Stromal cell of bone marrow (primary cell): ENCODE data around the gene SHC3.
"Not testable (repeated sequence)": the region's sequence is repeated elsewhere in the genome, so short reads cannot be mapped to it uniquely, and the experiment has no call there.

Experiments
- DNase-seq: peaks from one replicate; pipeline ENCODE4 v3.0.0-alpha.2; 2012; ENCODE audit warnings: low read depth

The SHC3 gene, protein sequence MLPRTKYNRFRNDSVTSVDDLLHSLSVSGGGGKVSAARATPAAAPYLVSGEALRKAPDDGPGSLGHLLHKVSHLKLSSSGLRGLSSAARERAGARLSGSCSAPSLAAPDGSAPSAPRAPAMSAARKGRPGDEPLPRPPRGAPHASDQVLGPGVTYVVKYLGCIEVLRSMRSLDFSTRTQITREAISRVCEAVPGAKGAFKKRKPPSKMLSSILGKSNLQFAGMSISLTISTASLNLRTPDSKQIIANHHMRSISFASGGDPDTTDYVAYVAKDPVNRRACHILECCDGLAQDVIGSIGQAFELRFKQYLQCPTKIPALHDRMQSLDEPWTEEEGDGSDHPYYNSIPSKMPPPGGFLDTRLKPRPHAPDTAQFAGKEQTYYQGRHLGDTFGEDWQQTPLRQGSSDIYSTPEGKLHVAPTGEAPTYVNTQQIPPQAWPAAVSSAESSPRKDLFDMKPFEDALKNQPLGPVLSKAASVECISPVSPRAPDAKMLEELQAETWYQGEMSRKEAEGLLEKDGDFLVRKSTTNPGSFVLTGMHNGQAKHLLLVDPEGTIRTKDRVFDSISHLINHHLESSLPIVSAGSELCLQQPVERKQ

GRCh38 chr9:89177944-89178829, at the start of gene SHC3:
TSS of gene SHC3 (minus strand) at chr9:89178818. CDS start at chr9:89178460, 358 bp downstream.
- DNase-seq: no peak

- no peak for DNase-seq
These were observed 47.4 kb upstream of the SHC3 start for GRCh38 chr9:89225991-89226471.

DNA sequence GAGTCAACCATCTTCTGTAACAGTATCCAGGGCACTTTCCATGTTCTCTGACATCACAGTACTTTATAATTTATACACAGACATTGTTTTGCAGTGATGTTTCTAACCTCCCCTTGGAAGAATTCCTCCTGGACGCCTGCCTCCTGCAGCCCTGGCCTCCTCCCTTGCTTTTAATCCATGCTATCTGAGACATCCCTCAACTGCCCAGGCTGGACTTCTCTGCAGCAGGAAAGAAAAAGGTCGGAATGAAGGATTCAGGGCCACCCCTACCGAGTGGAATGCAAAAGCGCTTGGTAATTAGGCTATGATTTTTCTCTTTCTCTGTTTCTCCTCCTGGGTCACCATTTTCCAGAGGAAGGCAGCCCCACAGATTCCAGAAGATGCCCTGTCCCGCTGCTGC, 47.0 kb upstream of the SHC3 start:
- no peak for DNase-seq

DNA sequence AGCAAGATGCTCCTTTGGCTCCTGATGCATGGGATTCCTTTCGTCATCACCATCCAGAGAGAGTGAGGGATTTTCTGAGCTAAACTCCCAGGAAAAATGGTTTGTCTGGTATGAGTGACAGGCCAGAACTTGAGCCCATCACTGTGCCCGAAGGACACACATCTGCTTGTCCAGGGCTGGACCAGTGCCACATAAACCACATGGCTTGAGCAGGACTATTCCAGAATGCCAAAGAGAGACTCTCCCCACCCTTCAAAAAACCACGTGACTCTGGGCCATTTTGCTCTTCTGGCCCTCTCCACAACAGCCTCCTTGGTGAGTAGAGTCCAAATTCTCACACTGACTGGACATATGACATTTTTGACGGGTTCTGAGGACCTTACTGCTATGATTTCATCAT, 46.4 kb upstream of the SHC3 start:
- no peak for DNase-seq

DNA sequence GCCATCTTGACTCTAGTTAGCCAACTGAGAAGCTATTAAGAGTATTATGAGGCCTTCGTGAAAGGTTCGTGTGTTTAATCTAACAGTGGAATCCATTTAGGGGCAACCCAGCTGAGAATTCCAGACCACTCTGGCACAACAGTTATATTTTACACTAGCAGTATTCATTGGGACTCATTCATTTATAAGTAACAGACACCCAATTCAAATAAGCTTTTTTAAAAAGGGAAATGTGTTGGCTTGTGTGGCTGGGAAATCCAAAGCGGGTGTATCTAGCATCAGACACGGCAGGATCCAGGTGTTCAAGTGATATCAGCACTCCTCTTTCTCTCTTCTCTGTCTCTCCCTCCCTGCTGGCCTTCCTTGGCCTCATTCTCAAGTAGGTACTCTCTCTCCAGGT, 46.0 kb upstream of the SHC3 start:
- DNase-seq: no peak

- no peak for DNase-seq
These were observed 44.9 kb upstream of the SHC3 start for GRCh38 chr9:89223396-89223977.

- DNase-seq: no peak
These were observed 41.0 kb upstream of the SHC3 start for GRCh38 chr9:89219637-89220036.

GRCh38 chr9:89218040-89218928, 39.7 kb upstream of the SHC3 start:
- no peak for DNase-seq

GRCh38 chr9:89215342-89215741, 36.7 kb upstream of the SHC3 start:
- DNase-seq: no peak

DNA sequence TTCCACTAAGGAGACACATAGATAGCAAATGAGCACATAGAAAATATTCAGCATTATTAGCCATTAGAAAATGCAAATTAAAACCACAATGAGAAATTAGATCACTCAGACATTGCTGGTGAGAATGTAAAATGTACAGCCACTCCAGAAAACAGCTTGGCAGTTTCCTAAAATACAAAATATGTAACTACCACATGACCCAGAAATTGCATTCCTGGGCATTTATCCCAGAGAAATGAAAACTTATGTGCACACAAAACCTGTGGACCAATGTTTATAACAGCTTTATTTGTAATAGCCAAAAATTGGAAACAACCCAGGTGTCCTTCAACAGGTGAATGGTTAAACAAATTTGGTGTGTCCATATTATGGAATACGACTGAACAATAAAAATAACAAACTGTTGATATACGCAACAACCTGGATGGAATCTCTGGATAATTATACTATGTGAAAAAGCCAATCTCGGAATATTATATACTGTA, 34.8 kb upstream of the SHC3 start:
- no peak for DNase-seq

DNA sequence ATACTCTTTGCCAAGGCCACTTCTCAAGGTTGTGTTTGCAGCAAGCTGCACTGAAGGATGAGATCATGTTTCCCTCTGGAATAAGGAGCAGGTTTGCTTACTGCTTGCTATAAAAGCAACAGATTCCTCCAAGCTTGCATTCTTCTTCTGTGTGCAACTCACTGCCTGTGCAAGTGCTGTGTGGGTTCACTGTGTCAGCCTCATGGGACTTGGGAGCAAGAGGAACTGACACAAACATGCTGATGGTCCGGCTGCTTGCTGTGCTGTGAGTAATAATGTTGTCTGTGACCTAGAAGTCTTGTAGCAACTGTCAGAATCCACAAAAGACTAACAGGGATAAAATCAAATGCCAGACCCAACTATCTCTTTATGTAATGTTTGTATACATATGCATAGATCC, 33.6 kb upstream of the SHC3 start:
- no peak for DNase-seq

- DNase-seq: not testable (repeated sequence)
These were observed 30.7 kb upstream of the SHC3 start for GRCh38 chr9:89209311-89209710.

DNA sequence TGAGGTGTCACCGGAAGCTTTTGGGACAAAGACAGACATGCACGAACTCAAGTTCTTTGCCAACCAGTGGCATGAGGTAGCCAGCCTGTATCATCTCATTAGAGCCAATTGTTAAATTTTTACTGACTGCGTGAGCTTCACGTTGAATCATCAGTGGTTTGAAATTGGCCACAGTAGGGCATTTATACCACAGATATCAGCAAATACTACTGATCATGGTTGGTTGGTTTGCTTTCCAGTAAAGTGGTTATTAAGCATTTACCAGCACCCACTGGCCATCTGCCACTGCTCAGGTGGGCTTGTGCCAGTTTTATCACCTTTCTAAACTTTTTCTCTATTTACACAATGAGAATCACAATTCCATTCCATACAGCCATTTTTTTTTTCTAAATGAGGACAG, 28.4 kb upstream of the SHC3 start:
- no peak for DNase-seq

DNA sequence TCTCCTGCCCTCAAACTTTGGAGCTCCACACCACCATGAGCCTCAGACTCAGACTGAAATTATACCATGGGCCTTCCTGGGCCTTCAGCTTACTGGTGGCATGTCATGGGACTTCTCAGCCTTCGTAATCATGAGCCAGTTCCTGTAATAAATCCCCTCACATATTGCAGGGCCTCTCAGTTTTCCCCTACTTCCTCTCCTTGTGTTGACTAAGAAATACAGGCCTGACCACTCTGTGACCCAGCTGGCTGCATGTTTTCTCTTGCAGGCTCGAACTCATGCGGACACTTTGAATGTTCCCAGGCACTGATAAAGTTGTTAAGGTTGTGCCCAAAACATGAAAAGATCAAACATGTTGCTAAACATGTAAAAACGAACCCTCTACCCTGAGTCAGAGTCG, 26.2 kb upstream of the SHC3 start:
- DNase-seq: no peak

- DNase-seq: no peak
These were observed 16.6 kb upstream of the SHC3 start for GRCh38 chr9:89195131-89195797.

DNA sequence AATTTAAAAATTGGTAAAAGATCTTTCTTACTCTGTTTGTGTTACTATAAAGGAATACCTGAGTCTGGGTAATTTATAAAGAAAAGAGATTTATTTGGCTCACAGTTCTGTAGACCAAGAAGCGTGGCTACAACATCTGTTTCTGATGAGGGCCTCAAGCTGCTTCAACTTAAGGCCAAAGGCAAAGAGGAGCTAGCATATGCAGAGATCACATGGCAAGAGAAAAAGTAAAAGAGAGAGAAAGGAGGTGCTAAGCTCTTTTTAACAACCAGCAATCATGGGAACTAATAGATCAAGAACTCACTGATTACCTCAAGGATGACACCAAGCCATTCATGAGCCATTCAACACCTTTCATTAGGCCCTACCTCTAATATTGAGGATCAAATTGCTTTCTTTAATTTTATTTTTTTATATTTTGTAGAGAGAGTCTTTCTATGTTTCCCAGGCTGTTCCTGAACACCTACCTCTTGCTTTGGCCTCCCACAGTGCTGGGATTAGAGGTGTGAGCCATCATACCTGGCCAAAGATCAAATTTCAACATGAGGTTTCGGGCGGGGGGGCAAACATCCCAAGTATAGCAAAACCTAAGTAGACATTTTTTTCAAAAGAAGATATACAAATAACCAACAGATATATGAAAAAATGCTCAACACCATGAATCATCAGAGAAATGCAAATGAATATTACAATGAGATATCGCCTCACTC, 16.0 kb upstream of the SHC3 start:
- no peak for DNase-seq

DNA sequence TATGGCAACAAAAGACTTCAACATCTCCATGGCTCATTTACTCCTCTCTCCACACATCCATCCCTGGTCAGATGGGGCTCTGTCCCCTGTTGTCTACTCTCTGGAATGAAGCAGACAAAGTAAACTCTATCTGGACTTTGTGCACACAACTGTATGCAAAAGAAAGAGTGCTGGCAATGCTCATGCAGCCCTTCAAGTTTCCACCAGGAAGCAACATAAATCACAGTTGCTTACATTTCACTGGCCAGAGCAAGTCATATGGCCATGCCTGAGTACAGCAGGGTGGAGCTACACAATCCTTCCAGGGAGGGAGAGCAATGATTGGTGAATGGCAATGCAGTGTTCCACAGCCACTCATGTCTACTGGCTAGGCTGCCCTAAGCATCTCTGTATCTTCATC, 12.4 kb upstream of the SHC3 start:
- no peak for DNase-seq

DNA sequence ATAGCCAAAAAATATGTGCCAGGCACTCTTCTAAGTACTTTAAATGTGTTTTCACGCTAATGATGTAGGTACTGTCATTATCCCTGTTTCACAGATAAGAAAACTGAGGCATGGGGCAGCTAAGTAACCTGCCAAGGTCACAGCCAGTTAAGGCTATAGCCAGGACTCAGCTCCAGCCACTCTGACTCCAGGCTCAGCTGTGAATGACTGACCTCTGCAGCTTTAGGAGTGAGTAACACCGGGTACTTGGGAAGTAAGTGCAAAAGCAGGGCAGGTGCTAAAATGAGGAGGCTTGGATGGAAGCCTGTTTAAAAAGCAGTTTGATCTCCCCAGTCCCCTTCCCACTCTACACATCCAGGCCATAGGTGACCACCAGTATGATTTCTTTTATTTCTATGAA, 10.6 kb upstream of the SHC3 start:
- no peak for DNase-seq

GRCh38 chr9:89187950-89188349, 9.3 kb upstream of the SHC3 start:
- DNase-seq: no peak

- no peak for DNase-seq
These were observed 8.9 kb upstream of the SHC3 start for GRCh38 chr9:89187541-89187940.
